Omental fat pad (tissue), 4 donors: ENCODE data around the gene EFCAB8. TPM values are rescaled to one million over a fixed set of nuclear protein-coding genes. Genes with fewer than 3 reads are reported as not detected.

Source experiments
- ATAC-seq: fragments of 150-250 bp; one replicate; pipeline ENCODE4 v1.9.1; 2016; ENCODE audit warnings: mild to moderate bottlenecking, moderate library complexity; ENCODE audit not compliant: low FRiP score
- DNase-seq: peaks from one replicate; pipeline ENCODE4 v3.0.0-alpha.2; 2019; ENCODE audit warnings: low spot score
- total RNA-seq, 4 donors: library from RNA; depleted of rRNA; stranded (reverse); fragments of >200 nt; gene quantifications; one replicate each; pipeline ENCODE4 v1.1.0, GENCODE V29; 2016
- TF ChIP-seq, protein P1 (sequence below), 3 donors: fragments of 450-650 bp; IDR thresholded peaks; one replicate each; pipeline ENCODE4 v1.5.1; 2016 to 2017; ENCODE audit warnings: antibody characterized with exemption in 3 of 3, mild to moderate bottlenecking in 3 of 3, moderate library complexity in 2 of 3

Gene EFCAB8
- total RNA-seq, 4 donors from 2014 or later: 0.24 TPM; not detected in 3

DNA sequence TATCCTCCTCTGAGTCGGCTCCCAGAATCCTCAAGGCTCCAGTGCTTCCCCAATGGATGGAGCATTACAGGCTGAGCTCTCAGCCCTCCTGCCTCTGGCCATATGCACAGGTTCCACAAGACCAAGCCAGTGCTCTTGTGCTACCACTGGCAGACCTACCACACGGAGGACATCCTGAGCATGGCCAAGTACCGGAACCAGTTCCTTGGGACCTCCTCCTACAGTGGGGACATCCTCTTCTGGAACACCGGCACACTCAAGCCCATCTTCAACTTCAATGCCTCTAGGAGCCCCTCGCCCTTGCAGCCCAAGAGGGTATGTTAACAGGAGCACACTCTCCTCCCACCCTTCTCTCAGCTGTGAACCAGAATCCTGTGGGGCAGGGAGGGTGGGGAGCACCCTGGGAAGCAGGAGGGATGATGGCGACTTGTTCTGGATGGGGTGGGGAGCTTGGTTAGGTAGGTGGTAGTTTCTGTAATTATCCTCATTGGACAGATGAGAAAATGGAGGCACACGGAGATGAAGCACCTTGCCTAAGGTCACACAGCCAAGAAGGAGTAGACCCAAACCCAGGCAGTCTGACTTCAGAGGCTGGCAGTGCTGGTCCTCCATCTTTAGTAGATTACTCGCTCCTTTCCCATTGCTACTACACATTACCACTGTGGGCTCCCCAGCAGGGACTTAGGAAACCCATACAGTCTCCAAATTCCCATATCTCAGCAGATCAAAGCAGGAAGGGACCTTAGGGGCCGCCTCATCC is 58.6 kb downstream of the EFCAB8 start:
- ATAC-seq (no peak), DNase-seq (no peak)
- TF ChIP-seq, protein P1, sequence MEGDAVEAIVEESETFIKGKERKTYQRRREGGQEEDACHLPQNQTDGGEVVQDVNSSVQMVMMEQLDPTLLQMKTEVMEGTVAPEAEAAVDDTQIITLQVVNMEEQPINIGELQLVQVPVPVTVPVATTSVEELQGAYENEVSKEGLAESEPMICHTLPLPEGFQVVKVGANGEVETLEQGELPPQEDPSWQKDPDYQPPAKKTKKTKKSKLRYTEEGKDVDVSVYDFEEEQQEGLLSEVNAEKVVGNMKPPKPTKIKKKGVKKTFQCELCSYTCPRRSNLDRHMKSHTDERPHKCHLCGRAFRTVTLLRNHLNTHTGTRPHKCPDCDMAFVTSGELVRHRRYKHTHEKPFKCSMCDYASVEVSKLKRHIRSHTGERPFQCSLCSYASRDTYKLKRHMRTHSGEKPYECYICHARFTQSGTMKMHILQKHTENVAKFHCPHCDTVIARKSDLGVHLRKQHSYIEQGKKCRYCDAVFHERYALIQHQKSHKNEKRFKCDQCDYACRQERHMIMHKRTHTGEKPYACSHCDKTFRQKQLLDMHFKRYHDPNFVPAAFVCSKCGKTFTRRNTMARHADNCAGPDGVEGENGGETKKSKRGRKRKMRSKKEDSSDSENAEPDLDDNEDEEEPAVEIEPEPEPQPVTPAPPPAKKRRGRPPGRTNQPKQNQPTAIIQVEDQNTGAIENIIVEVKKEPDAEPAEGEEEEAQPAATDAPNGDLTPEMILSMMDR (IDR thresholded peaks at IDR 0.05): no peak

DNA sequence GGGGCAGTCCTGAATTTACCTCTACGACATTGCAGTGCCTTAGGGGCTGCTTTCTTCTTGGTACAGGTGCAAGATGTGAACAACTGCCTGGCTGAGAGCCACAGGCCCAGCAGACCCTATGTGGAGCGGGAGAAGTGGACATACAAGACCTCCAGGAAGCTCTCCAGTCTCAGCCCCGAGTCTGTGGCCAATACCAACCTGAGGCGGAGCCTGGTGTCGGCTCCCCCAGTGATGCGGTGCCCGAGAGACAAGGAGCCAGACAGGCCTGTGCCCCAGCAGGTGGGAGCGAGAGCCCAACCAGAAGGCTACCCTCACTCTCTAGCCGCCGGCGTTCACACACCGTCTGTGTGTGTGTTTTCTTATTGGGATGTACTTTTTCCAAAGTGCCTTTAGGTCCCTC is 59.6 kb downstream of the EFCAB8 start:
- TF ChIP-seq, protein P1 (IDR thresholded peaks at IDR 0.05): no peak
- DNase-seq (no peak), ATAC-seq (no peak)

GRCh38 chr20:32918751-32919150 is 60.0 kb downstream of the EFCAB8 start:
- TF ChIP-seq, protein P1 (IDR thresholded peaks at IDR 0.05): no peak
- ATAC-seq (no peak), DNase-seq (no peak)

GRCh38 chr20:32920066-32920465 is 61.3 kb downstream of the EFCAB8 start:
- TF ChIP-seq, protein P1 (IDR thresholded peaks at IDR 0.05): no peak
- ATAC-seq (no peak), DNase-seq (no peak)

GRCh38 chr20:32920530-32921298 is 62.0 kb downstream of the EFCAB8 start:
- ATAC-seq: no peak
- DNase-seq: no peak
- TF ChIP-seq, protein P1 (IDR thresholded peaks at IDR 0.05): no peak

GRCh38 chr20:32922466-32922865 is 63.7 kb downstream of the EFCAB8 start:
- no peak for DNase-seq
- no peak for ATAC-seq
- TF ChIP-seq, protein P1 (IDR thresholded peaks at IDR 0.05): no peak
